Natural killer cell (primary cell): ENCODE measurements around the gene SLC35B2. TPM values are rescaled to one million over a fixed set of nuclear protein-coding genes. Genes with fewer than 3 reads are reported as not detected.

ENCODE experiments used
- ATAC-seq, 3 donors: fragments of 150-1000 bp in 2 of 3; fragments of 200-7000 bp in 1 of 3; cut with Tn5 transposase; 1 replicate in 1 of 3; 2 replicates in 2 of 3; pipeline ENCODE4 v1.10.0; 2021; ENCODE audit warnings: mild to moderate bottlenecking in 2 of 3, moderate library complexity in 2 of 3
- DNase-seq, 2 donors: peaks; one replicate each; pipeline versions ENCODE4 v3.0.0 to v3.0.0-alpha.2; 2013 to 2021; ENCODE audit warnings: mixed read lengths in 1 of 2
- H3K27ac ChIP-seq: one replicate; pipeline ENCODE4 v1.5.1; 2013; ENCODE audit warnings: mild to moderate bottlenecking, low read length
- H3K27me3 ChIP-seq: one replicate; pipeline ENCODE4 v1.6.1; 2013; ENCODE audit warnings: low read length; ENCODE audit not compliant: control insufficient read depth, insufficient read depth
- H3K36me3 ChIP-seq: one replicate; pipeline ENCODE4 v1.6.1; 2013; ENCODE audit warnings: low read length; ENCODE audit not compliant: control insufficient read depth, insufficient read depth
- H3K4me1 ChIP-seq: one replicate; pipeline ENCODE4 v1.6.1; 2013; ENCODE audit warnings: low read length; ENCODE audit not compliant: control insufficient read depth, insufficient read depth
- H3K4me3 ChIP-seq: one replicate; pipeline ENCODE4 v1.5.1; 2013; ENCODE audit warnings: low read length
- H3K9me3 ChIP-seq: one replicate; pipeline ENCODE4 v1.6.1; 2013; ENCODE audit warnings: low read length; ENCODE audit not compliant: control insufficient read depth, insufficient read depth
- H3K27ac Mint-ChIP-seq, 2 donors: one replicate each; pipeline ENCODE4 v1.8.0; 2022; ENCODE audit warnings: mild to moderate bottlenecking in 2 of 2, mixed read lengths in 2 of 2, moderate library complexity in 1 of 2
- H3K27me3 Mint-ChIP-seq, 2 donors: one replicate each; pipeline ENCODE4 v1.8.0; 2022; ENCODE audit warnings: low read depth in 2 of 2, mixed read lengths in 2 of 2
- H3K36me3 Mint-ChIP-seq: one replicate; pipeline ENCODE4 v1.8.0; 2022; ENCODE audit warnings: mixed read lengths
- H3K4me1 Mint-ChIP-seq, 2 donors: one replicate each; pipeline ENCODE4 v1.8.0; 2022; ENCODE audit warnings: mixed read lengths in 2 of 2
- H3K4me3 Mint-ChIP-seq: one replicate; pipeline ENCODE4 v1.8.0; 2022; ENCODE audit warnings: mild to moderate bottlenecking, moderate library complexity, mixed read lengths
- H3K9me3 Mint-ChIP-seq, 2 donors: one replicate each; pipeline ENCODE4 v1.8.0; 2022; ENCODE audit warnings: mixed read lengths in 2 of 2
- WGBS: methylation state at CpG from one replicate; pipeline ENCODE4 v1.1.7; 2013; ENCODE audit warnings: missing lambda C conversion rate; ENCODE audit not compliant: insufficient coverage; 5-methylcytosine and 5-hydroxymethylcytosine counted together
- intact Hi-C: fragments of 100-400 bp; cut with micrococcal nuclease; formaldehyde crosslinking; loops from one replicate; pipeline ENCODE4 v1.14.2; 2022
- total RNA-seq, 4 donors: library from RNA; stranded (reverse); fragments of 120-200 nt in 1 of 4; gene quantifications; one replicate each; pipeline versions ENCODE4 v1.2.3 to v1.2.4, GENCODE V29; 2013 to 2022
- TF ChIP-seq, protein P1 (sequence below): fragments of 200-600 bp; IDR thresholded peaks from one replicate; pipeline ENCODE4 v1.8.0; 2022; ENCODE audit warnings: antibody characterized with exemption

The SLC35B2 gene
- total RNA-seq, 3 donors from 2014 or later (not counting 1 experiment from before 2014, with no cell fraction given) = 20.9 to 27.7 (median 26.8) TPM

DNA sequence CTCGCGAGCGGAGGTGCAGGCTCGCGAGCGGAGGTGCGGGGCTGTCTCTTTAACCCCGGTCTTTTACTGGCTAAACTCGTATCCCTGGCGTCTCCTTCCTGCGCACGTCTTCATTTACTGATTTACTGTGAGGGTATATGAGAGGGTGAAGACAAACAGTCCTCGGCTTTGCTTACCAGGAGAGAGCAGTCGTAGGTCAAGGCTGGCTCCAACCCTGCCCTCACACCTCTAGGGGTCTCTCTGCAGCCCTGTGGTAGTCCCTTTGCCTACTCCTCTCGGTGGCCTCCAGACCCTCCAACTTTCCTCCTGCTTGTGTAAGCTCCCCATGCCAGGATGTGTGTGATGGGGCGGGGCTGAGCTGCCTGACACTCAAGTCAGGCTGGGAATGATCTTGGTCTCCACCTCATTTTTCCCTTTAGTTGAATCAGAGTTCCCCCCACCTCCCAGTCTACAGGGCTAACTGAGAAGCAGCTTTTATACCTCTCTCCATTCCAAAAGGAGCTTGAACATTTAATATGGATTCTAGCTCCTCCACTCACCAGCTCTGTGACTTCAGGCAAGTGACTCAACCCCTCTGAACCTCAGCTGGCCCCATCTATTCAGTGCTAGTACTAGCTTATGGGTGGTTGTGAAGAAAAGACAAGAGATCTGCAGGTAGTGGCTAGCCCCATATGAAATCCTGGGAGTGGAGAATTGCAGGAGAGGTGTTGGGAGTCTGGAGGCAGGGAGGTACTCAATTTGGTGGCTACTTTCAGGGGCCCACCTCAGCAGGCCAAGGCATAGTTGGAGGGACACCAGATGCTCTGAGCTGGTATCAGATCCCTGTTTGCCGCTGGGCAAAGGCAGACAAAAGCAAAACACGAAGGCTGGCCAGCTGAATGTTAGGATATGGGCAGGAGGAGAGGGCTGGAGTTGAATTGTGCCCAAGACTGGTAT, 33.0 kb downstream of the SLC35B2 start:
- H3K9me3 Mint-ChIP-seq = no peaks in the 10 kb centered on the region
- Histone ChIP-seq H3K36me3 (no peaks in the 10 kb centered on the region), H3K9me3 (no peaks in the 10 kb centered on the region), H3K4me1 (peaks cover 26% of the 10 kb centered on the region), H3K27me3 (no peaks in the 10 kb centered on the region), H3K4me3 (peak overlapping the region; percentile 27), H3K27ac (no peak overlapping the region)
- ATAC-seq (no peak), DNase-seq (no peak)
- H3K4me3 Mint-ChIP-seq = peak overlapping the region; percentile 78
- 15% methylated on average over 16 of the region's 18 CpGs for WGBS
- H3K27me3 Mint-ChIP-seq = no peaks in the 10 kb centered on the region
- H3K36me3 Mint-ChIP-seq = no peaks in the 10 kb centered on the region
- H3K4me1 Mint-ChIP-seq = peaks cover 16 to 33% of the 10 kb centered on the region in 2 donors
- TF ChIP-seq, protein P1, sequence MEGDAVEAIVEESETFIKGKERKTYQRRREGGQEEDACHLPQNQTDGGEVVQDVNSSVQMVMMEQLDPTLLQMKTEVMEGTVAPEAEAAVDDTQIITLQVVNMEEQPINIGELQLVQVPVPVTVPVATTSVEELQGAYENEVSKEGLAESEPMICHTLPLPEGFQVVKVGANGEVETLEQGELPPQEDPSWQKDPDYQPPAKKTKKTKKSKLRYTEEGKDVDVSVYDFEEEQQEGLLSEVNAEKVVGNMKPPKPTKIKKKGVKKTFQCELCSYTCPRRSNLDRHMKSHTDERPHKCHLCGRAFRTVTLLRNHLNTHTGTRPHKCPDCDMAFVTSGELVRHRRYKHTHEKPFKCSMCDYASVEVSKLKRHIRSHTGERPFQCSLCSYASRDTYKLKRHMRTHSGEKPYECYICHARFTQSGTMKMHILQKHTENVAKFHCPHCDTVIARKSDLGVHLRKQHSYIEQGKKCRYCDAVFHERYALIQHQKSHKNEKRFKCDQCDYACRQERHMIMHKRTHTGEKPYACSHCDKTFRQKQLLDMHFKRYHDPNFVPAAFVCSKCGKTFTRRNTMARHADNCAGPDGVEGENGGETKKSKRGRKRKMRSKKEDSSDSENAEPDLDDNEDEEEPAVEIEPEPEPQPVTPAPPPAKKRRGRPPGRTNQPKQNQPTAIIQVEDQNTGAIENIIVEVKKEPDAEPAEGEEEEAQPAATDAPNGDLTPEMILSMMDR = no peak
- peak overlapping the region in 1 of 2 donors; percentile 45 for H3K27ac Mint-ChIP-seq
- intact Hi-C loops = loop anchor here (5.0 kb wide), 1 partner anchor 52 kb away; no protein-coding TSS in a partner anchor

GRCh38 chr6:44223319-44224028, 33.9 kb downstream of the SLC35B2 start, which contains the start of gene SLC29A1:
SLC29A1 (plus strand) TSS chr6:44223595; CDS start chr6:44227314, 3,719 bp downstream.
- Mint-ChIP-seq H3K27ac (peak within 1 kb of the TSS in 1 of 2 donors; percentile 81), H3K27me3 (peaks cover 0 to 2% of the 10 kb centered on the region in 2 donors), H3K4me3 (peak within 1 kb of the TSS; percentile 78), H3K4me1 (peaks cover 16 to 37% of the 10 kb centered on the region in 2 donors), H3K36me3 (no peaks in the 10 kb centered on the region), H3K9me3 (no peaks in the 10 kb centered on the region)
- no peak within 1 kb of the TSS for H3K27ac ChIP-seq
- peak within 1 kb of the TSS; percentile 38 for H3K4me3 ChIP-seq
- peak; percentile 72 to 90 for DNase-seq
- H3K4me1 ChIP-seq = peaks cover 33% of the 10 kb centered on the region
- intact Hi-C loops = loop anchor here (1.0 to 5.0 kb wide), 2 partner anchors 34 to 51 kb away; partner anchors contain the start of gene SLC35B2
- no peaks in the 10 kb centered on the region for H3K27me3 ChIP-seq
- no peaks in the 10 kb centered on the region for H3K9me3 ChIP-seq
- peak; percentile 82 to 87 (median 83) for ATAC-seq
- WGBS = under 1% methylated on average over 73 of the region's 73 CpGs
- TF ChIP-seq, protein P1 = no peak
- H3K36me3 ChIP-seq = no peaks in the 10 kb centered on the region

DNA sequence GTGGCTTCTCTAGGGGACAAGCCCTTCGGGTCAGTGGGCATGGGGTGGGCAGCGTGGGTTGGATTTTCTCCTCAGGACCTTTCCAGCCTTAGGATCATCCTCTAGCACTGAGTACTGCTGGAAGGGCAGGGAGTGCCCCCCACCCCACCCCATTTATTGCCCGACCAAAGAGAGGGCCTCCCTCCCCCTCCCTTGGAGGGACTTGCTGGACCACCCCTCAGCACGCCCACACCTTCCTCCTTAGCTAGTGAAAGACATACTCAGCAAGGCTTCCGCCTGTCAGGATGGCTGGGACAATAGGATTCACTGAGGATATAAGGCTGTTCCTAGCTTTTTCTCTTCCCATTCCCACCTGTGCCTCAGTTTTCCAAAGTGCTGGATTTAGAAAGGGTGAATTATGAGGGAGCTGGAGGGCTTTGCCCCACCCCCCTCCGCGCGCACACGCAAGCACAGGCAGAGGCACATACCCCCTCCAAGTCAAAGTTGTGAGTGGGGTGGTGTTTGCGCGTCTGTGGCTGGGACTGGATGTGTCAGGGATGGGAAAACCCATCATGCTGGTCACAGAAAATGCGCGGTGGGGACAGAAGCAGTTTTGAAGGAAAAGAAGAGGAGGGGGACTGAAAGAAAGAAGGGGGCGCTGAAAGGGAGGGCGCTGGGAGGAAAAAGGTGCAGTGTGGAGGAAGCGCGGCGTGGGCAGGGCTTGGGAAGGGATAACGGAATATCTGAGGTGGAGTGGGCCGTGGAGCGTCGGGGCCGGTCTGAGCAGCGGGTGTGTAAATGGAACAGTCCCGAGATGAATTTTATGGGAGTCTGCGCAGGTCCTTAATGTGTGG, 34.6 kb downstream of the SLC35B2 start:
- intact Hi-C loops = loop anchor here (1.0 to 5.0 kb wide), 2 partner anchors 35 to 50 kb away; partner anchors contain the start of gene SLC35B2
- Histone ChIP-seq H3K27me3 (no peaks in the 10 kb centered on the region), H3K9me3 (no peaks in the 10 kb centered on the region), H3K36me3 (no peaks in the 10 kb centered on the region), H3K4me3 (peak overlapping the region; percentile 38), H3K27ac (no peak overlapping the region), H3K4me1 (peaks cover 33% of the 10 kb centered on the region)
- ATAC-seq = no peak
- Mint-ChIP-seq H3K9me3 (no peaks in the 10 kb centered on the region), H3K4me3 (peak overlapping the region; percentile 78), H3K27me3 (peaks cover 0 to 6% of the 10 kb centered on the region in 2 donors), H3K36me3 (no peaks in the 10 kb centered on the region), H3K4me1 (peaks cover 16 to 37% of the 10 kb centered on the region in 2 donors), H3K27ac (peak overlapping the region in 1 of 2 donors; percentile 81)
- no peak for DNase-seq
- TF ChIP-seq, protein P1 = no peak
- 23% methylated on average over 23 of the region's 26 CpGs for WGBS
